Measurements from ENCODE around the gene BTRC. TPM values are rescaled to one million over a fixed set of nuclear protein-coding genes. Genes with fewer than 3 reads are reported as not detected.
"Not testable (repeated sequence)": the region's sequence is repeated elsewhere in the genome, so short reads cannot be mapped to it uniquely, and the experiment has no call there.

The BTRC gene
- polyA plus RNA-seq, 3 donors from 2014 or later = 3.7 to 9.0 (median 7.4) TPM

DNA sequence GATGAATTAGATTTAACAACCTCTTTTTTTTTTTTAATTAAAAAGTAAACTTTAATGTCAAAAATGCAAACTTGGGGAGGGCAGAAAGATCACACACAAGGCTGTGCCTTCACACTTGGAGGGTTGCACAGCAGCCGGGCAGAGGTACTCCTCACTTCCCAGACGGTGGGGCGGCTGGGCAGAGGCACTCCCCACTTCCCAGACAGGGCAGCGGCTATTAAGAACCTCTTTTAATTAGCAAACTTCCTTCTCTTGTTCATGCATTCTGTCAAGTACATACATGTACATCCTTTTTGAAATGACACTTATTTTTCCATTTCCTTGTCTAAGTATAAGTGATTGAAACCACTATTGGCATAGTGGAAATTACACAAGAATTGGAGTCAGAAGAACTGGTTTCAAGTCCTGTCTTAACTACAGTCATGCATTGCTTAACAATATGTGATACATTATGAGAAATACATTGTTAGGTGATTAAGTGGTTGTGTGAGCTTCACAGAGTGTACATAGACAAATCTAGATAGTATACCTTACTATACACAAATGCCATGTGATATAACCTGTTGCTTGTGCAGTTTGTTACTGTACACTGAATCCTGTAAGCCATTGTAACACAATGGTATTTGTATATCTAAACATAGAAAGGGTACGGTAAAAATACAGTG, 26.5 kb downstream of the BTRC start:
- DNase-seq = no peak
- Mint-ChIP-seq H3K4me1 (peaks cover 8 to 39% of the 10 kb centered on the region in 2 donors), H3K9me3 (no peaks in the 10 kb centered on the region), H3K27me3 (ENCODE audit: low read depth in 3 of 3) (no peaks in the 10 kb centered on the region), H3K27ac (peak overlapping the region in 1 of 6 donors; percentile 29), H3K4me3 (no peak overlapping the region), H3K36me3 (peaks cover 0 to 4% (median 0%) of the 10 kb centered on the region in 3 donors)

DNA sequence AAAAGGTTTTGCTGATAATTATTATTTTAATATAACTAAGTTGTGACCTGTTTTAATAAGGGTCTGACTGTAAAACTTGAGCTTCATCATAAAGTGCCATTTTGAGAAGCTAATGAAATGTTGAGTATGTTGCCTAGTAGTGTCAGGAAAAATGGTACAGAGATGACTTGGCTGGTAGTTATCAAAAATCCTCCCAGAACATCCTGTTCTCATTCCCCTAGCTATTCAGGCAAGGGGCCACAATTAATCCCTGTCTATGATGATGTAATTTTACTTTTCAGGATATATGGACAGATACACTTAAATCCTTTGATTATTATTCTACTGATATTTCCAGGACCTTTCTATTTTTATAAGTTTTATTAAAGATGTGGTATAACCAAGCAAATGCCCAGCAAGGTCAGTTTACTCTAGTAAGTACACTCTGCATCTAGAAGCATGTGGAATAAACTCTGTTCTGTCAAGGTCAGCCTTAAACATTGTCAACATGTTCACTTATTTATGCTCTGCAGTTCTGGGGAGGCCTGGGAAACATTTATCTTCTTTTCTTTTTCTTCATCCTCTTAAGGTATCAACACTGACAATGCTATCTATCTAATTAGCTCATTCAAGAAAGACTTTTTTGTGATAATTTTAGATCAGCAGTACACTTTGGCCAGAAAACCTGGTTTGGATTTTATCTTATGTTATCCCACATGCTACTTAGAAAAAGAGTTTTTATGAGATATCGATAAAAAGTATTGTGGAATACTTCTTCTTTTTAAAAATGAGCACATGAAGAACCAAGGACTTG, 32.1 kb downstream of the BTRC start:
- peaks cover 3 to 24% of the 10 kb centered on the region in 2 donors for H3K4me1 Mint-ChIP-seq
- no peak overlapping the region for H3K4me3 Mint-ChIP-seq
- H3K36me3 Mint-ChIP-seq = peaks cover 0 to 4% (median 0%) of the 10 kb centered on the region in 3 donors
- no peak overlapping the region for H3K27ac Mint-ChIP-seq
- DNase-seq = no peak
- no peaks in the 10 kb centered on the region for H3K27me3 Mint-ChIP-seq (ENCODE audit: low read depth in 3 of 3)
- H3K9me3 Mint-ChIP-seq = no peaks in the 10 kb centered on the region

DNA sequence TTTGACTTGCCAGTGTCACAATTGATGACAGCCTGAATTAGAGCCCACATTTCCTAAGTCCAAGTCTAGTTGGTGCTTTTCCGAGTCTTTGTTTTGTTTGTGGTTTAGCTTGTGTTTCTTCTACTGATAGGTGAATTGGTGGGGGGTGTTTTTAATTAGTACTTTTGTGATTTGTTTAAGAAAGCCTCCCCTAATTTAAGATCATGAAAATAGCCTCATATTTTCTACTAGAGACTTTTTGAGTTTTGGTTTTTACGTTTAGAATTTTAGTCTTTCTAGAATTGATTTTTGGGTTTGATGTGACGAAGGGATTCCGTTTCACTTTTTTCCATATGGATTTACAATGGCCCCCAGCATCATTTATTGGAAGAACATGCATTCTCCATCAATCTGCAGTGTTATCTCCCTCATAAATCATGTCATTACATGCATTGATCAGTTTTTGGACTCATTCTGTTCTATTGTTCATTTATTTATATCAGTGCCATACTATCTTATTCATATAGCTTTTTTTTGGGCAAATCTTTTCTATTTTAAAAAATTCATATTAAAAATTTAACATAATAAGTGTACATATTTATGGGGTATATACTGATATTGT, 32.8 kb downstream of the BTRC start:
- Mint-ChIP-seq H3K27me3 (ENCODE audit: low read depth in 3 of 3) (no peaks in the 10 kb centered on the region), H3K27ac (no peak overlapping the region), H3K4me1 (peaks cover 3 to 20% of the 10 kb centered on the region in 2 donors), H3K4me3 (no peak overlapping the region), H3K9me3 (no peaks in the 10 kb centered on the region), H3K36me3 (peaks cover 0 to 4% (median 0%) of the 10 kb centered on the region in 3 donors)
- no peak for DNase-seq

DNA sequence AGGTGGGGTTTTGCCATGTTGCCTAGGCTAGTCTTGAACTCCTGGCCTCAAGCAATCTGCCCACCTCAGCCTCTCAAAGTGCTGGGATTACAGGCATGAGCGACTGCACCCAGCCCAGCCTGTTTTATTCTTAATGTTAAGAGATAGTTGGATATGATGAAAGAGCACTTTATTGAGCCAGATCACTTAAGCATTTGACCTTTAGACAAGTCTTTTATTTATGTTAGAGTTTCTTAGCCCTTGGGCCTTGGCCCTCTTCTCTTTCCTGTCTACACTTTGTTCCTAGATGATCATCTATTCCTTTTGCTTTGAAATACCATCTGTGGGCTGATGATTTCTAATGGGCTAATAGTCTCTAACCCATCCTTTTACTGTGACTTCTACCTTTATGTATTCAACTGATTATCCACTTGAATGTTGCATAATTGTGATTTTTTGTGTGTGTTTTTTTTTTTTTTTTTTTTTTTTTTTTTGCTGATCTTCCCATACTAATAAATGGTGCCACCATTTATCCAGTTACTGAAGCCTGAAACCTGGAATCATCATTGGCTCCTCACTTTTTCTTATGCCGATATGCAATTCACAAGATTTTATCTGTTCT, 34.8 kb downstream of the BTRC start:
- no peak overlapping the region for H3K4me3 Mint-ChIP-seq
- no peak for DNase-seq
- H3K9me3 Mint-ChIP-seq = no peaks in the 10 kb centered on the region
- H3K4me1 Mint-ChIP-seq = peaks cover 3 to 15% of the 10 kb centered on the region in 2 donors
- H3K36me3 Mint-ChIP-seq = peaks cover 0 to 4% (median 0%) of the 10 kb centered on the region in 3 donors
- peak overlapping the region in 1 of 6 donors; percentile 9 for H3K27ac Mint-ChIP-seq
- no peaks in the 10 kb centered on the region for H3K27me3 Mint-ChIP-seq (ENCODE audit: low read depth in 3 of 3)

DNA sequence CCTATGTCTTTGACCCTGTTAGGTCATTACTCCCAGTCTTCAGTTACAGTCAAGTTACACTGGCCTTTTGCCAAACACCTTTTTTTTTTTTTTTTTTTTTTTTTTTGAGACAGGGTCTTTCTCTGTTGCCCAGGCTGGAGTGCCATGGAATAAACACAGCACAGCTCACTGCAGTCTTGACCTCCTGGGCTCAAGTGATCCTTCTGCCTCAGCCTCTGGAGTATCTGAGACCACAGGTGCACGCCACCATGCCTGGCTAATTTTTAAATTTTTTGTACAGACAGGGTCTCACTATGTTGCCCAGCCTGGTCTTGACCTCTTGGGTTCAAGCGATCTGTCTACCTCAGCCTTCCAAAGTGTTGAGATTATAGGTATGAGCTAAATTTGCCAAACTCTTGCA, 35.6 kb downstream of the BTRC start:
- H3K27me3 Mint-ChIP-seq (ENCODE audit: low read depth in 3 of 3); DNase-seq; H3K9me3 Mint-ChIP-seq; H3K27ac Mint-ChIP-seq; H3K4me3 Mint-ChIP-seq; H3K36me3 Mint-ChIP-seq; H3K4me1 Mint-ChIP-seq: not testable (repeated sequence)

DNA sequence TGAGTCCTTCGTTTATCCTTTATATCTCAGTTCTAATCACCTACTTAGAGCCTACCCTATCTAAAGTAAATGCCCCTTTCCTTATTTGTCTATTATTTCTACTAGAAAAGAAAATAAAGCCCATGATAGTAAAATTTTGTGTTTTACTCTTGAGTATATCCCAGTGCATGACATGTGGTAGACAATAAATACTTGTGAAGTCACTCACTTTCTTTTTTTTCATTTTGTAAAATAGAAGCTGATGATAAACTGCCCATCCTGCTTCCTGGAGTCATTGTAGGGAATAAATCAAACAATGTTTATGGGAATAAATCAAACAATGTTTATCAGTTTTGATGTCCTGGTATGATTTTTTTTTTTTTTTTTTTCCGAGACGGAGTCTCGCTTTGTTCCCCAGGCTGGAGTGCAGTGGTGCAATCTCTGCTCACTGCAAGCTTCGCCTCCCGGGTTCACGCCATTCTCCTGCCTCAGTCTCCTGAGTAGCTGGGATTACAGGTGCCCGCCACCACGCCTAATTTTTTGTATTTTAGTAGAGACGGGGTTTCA, 36.1 kb downstream of the BTRC start:
- Mint-ChIP-seq H3K4me3 (no peak overlapping the region), H3K4me1 (peaks cover 0 to 5% of the 10 kb centered on the region in 2 donors), H3K36me3 (peaks cover 0 to 4% (median 0%) of the 10 kb centered on the region in 3 donors), H3K27me3 (ENCODE audit: low read depth in 3 of 3) (no peaks in the 10 kb centered on the region), H3K9me3 (no peaks in the 10 kb centered on the region), H3K27ac (no peak overlapping the region)
- DNase-seq = no peak

DNA sequence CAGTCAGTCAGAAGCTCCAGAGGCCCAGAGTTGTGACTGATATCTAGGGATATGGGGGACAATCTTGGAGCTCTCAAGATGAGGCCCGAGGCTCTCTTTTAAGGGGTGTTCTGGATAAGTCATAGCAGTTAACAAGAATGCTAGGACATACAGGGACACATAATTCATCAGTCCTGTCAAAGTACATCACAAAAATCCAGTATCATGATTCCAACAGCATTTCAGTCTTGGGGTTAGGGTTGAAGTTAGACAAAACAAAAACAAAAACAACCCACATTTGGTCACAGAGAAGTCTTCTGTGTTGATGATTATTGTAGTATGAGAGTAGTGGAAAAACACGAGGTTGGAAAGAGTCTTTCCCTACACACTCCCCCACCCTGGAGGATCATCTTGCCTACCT, 39.4 kb downstream of the BTRC start:
- peaks cover 0 to 4% (median 0%) of the 10 kb centered on the region in 3 donors for H3K36me3 Mint-ChIP-seq
- peaks cover 10 to 22% of the 10 kb centered on the region in 2 donors for H3K4me1 Mint-ChIP-seq
- no peak overlapping the region for H3K4me3 Mint-ChIP-seq
- H3K27ac Mint-ChIP-seq = no peak overlapping the region
- H3K9me3 Mint-ChIP-seq = no peaks in the 10 kb centered on the region
- peaks cover 0 to 1% (median 0%) of the 10 kb centered on the region in 3 donors for H3K27me3 Mint-ChIP-seq (ENCODE audit: low read depth in 3 of 3)
- DNase-seq = no peak

DNA sequence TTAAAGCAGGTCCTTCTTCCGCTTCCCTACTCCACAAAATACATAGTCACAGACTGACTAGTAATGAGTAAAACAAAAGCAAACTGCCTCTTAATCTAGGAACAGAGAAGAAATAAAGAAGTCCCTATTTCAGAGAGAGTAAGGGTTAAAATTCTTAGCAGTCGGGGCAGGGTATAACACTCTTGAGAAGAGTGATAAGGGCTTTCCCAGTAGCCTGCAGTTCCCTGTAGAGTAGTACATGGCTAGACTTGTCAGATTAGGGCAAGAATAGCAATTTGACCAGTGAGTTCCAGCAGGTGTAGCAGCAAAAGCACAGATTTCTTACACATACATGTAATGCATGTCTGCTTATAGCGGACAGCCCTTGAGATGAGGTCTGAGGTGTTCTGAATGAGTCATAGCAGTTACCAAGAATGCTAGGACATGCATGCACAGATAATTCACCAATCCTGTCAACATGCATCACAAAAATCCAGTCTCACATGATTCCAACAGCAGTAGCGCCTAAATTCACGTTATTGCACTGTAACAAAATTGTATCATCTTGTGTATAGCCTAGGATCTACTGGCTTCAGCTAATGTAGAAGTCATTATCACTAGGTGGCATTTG, 40.7 kb downstream of the BTRC start:
- H3K27me3 Mint-ChIP-seq (ENCODE audit: low read depth in 3 of 3) = peaks cover 0 to 1% (median 0%) of the 10 kb centered on the region in 3 donors
- H3K27ac Mint-ChIP-seq = peak overlapping the region in 1 of 6 donors; percentile 45
- no peaks in the 10 kb centered on the region for H3K9me3 Mint-ChIP-seq
- H3K36me3 Mint-ChIP-seq = no peaks in the 10 kb centered on the region
- peaks cover 10 to 17% of the 10 kb centered on the region in 2 donors for H3K4me1 Mint-ChIP-seq
- no peak for DNase-seq
- H3K4me3 Mint-ChIP-seq = no peak overlapping the region

DNA sequence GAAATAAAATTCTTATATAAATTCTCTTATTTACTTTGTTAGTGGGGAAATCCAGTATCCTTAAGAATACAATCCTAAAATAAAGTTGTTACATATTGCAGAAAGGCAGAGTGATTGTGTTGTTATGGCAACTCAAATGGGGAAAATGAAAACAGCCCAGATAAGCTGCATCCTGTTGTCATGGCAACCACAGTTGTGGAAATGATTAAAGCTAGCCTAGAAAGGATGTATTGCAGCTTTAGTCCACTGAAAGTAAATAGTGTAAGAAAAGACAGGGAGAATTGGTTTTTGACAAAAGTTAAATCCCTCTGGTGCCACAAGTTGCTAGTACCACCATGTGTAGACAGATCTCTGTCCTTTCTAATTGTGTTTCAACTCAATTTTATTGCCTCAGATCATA, 43.2 kb downstream of the BTRC start:
- Mint-ChIP-seq H3K27me3 (ENCODE audit: low read depth in 3 of 3) (peaks cover 0 to 1% (median 0%) of the 10 kb centered on the region in 3 donors), H3K9me3 (no peaks in the 10 kb centered on the region), H3K4me1 (peaks cover 10 to 17% of the 10 kb centered on the region in 2 donors), H3K36me3 (no peaks in the 10 kb centered on the region), H3K27ac (peak overlapping the region in 2 of 6 donors; percentile 46 to 50), H3K4me3 (no peak overlapping the region)
- DNase-seq = peak; percentile 34 to 56 (median 46)

DNA sequence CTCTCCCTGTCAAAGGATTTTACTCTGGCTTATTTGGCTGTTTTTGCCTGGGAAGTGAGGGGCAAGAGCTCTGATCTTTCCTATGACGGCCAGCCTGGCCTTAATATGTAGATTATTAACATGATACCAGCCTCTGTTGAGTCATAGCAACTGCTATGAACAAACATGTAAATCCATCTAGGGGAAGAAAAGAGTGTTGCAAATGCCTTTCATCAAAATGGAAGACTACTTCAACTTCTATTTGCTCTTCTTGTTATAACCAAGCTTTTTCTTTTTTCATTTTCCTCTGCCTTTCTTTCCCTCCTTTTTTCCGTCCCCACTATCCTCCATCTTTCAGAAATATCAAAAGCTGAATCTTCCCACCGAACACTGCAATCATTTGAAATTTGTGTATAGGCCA, 46.6 kb downstream of the BTRC start:
- no peaks in the 10 kb centered on the region for H3K27me3 Mint-ChIP-seq (ENCODE audit: low read depth in 3 of 3)
- peaks cover 14 to 17% of the 10 kb centered on the region in 2 donors for H3K4me1 Mint-ChIP-seq
- no peaks in the 10 kb centered on the region for H3K36me3 Mint-ChIP-seq
- H3K4me3 Mint-ChIP-seq = no peak overlapping the region
- H3K27ac Mint-ChIP-seq = no peak overlapping the region
- H3K9me3 Mint-ChIP-seq = no peaks in the 10 kb centered on the region
- DNase-seq = no peak

DNA sequence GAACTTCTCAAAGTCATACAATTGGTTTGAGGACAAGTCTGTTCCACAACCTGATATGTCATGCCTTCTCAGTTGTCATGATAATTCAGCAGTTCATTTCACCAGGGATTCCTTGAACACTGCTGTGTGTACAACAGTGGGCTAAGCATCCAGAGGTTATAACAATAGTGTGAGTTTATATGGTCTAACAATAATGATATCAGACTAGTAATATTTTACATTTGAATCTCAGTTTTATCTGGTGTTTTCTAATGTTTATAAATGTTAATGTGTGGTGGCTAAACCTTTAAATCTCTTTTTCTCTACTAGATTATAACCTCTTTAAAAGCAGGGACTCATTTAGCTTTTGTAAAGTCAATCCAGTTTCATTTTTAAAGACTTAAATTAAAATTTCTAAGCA, 48.7 kb downstream of the BTRC start:
- Mint-ChIP-seq H3K4me3 (no peak overlapping the region), H3K27me3 (ENCODE audit: low read depth in 3 of 3) (no peaks in the 10 kb centered on the region), H3K9me3 (no peaks in the 10 kb centered on the region), H3K36me3 (no peaks in the 10 kb centered on the region), H3K27ac (no peak overlapping the region), H3K4me1 (peaks cover 3 to 7% of the 10 kb centered on the region in 2 donors)
- DNase-seq = no peak

DNA sequence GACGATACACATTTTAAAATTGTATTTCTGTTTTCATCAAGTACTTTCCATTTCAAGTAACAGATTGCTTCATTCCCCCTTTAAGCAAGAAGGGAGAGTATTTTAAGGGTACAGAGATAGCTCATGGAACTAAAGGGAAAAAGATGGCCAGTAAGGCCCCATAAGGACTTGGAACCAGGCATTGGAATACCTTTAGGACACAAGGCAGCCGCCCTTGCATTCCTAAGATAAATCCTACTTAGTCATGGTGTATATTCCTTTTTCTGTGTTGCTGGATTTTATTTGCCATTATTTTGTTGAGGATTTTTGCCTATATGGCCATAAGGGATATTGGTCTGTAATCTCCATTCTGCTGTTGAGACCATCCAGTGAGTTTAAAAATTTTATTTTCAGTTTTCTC, 49.2 kb downstream of the BTRC start:
- DNase-seq = no peak
- H3K27ac Mint-ChIP-seq = no peak overlapping the region
- H3K4me1 Mint-ChIP-seq = peaks cover 0 to 6% of the 10 kb centered on the region in 2 donors
- no peaks in the 10 kb centered on the region for H3K27me3 Mint-ChIP-seq (ENCODE audit: low read depth in 3 of 3)
- no peaks in the 10 kb centered on the region for H3K36me3 Mint-ChIP-seq
- H3K9me3 Mint-ChIP-seq = no peaks in the 10 kb centered on the region
- H3K4me3 Mint-ChIP-seq = no peak overlapping the region

DNA sequence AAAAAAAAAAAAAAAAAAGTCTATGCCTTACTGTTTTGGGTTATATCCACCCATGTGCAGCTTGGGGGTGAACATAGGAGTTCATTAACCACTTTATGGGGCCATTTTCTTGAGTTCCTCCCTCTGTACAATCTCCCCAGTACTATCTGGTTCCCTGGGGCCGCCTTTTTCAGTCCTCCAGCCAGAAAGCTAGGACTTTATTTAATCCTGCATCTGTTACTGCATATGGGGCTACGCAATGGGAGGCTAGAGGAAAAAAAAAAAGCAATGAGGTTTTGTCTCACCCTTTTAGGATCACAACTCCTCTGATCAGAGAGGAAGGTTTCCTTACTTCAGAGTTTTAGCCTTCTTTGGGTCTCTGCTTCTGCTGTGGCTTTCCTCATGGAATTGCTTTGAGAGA, 51.0 kb downstream of the BTRC start:
- Mint-ChIP-seq H3K4me1 (peaks cover 4 to 7% of the 10 kb centered on the region in 2 donors), H3K4me3 (no peak overlapping the region), H3K9me3 (no peaks in the 10 kb centered on the region), H3K36me3 (peaks cover 4 to 11% (median 5%) of the 10 kb centered on the region in 3 donors), H3K27me3 (ENCODE audit: low read depth in 3 of 3) (no peaks in the 10 kb centered on the region), H3K27ac (no peak overlapping the region)
- DNase-seq = no peak

Measured in immature natural killer cell (primary cell).